NCI-H128 (cell line): Measurements from ENCODE around the gene DDX42.
A peak's percentile ranks its signal among the peaks of the same experiment; 100 is the strongest.

Experiments used
- DNase-seq: peaks from one replicate; lab custom pipeline; 2025; ENCODE audit not compliant: unreplicated experiment; lab: John Stamatoyannopoulos, UW

The DDX42 gene, protein sequence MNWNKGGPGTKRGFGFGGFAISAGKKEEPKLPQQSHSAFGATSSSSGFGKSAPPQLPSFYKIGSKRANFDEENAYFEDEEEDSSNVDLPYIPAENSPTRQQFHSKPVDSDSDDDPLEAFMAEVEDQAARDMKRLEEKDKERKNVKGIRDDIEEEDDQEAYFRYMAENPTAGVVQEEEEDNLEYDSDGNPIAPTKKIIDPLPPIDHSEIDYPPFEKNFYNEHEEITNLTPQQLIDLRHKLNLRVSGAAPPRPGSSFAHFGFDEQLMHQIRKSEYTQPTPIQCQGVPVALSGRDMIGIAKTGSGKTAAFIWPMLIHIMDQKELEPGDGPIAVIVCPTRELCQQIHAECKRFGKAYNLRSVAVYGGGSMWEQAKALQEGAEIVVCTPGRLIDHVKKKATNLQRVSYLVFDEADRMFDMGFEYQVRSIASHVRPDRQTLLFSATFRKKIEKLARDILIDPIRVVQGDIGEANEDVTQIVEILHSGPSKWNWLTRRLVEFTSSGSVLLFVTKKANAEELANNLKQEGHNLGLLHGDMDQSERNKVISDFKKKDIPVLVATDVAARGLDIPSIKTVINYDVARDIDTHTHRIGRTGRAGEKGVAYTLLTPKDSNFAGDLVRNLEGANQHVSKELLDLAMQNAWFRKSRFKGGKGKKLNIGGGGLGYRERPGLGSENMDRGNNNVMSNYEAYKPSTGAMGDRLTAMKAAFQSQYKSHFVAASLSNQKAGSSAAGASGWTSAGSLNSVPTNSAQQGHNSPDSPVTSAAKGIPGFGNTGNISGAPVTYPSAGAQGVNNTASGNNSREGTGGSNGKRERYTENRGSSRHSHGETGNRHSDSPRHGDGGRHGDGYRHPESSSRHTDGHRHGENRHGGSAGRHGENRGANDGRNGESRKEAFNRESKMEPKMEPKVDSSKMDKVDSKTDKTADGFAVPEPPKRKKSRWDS

GRCh38 chr17:63774141-63774968 is at the start of gene DDX42:
Gene DDX42, plus strand, starts transcription at chr17:63774170. Its CDS starts 12,880 bp downstream, at chr17:63787050.
- peak; percentile 39 for DNase-seq

DNA sequence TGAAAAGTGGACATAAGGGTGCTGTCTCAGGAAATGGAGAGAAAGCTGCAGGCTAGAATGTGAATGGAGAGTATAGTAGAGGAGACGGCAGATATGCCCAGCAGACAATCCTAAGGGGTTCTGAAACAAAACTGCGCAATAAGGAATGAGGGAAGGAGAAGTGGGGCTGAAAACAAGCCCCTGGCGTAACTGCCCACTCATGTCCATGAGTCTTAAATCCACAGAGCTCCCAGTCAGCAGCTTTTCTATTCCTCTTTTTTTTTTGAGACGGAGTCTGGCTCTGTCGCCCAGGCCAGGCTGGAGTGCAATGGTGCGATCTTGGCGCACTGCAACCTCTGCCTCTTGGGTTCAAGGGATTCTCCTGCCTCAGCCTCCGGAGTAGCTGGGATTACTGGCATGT is 38.3 kb upstream of the DDX42 start:
- no peak for DNase-seq

DNA sequence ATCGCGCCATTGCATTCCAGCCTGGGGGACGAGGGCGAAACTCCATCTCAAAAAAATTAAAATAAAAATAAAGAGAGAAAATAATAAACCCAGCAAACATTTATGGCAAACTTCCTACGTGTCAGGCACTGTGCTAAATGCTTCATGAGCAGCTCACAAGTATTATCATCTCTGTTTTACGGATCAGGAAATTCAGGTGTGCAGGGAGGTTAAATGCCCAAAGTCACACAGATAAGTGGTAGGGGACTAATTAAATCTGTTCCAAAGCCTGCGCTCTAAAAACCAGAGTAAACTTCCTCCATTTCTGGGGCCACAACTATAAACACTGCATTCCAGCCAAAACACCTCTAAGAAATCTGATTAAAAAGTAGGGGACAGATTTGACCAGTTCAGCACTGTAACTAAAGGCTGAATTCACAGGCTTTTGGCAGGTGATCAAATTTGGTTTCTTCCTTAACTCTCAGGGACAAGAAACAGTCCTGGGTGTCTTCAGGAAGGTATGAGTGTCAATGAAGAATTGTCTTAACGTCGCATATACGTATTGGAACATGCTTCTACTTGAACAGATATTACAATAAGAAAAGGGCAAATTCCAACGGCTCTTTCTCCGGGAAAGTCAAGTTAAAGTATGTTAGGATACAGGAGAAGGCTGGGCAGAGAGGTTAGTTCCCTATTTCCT is 33.4 kb upstream of the DDX42 start:
- no peak for DNase-seq

- no peak for DNase-seq
These were observed 32.9 kb upstream of the DDX42 start for GRCh38 chr17:63741143-63741407.

DNA sequence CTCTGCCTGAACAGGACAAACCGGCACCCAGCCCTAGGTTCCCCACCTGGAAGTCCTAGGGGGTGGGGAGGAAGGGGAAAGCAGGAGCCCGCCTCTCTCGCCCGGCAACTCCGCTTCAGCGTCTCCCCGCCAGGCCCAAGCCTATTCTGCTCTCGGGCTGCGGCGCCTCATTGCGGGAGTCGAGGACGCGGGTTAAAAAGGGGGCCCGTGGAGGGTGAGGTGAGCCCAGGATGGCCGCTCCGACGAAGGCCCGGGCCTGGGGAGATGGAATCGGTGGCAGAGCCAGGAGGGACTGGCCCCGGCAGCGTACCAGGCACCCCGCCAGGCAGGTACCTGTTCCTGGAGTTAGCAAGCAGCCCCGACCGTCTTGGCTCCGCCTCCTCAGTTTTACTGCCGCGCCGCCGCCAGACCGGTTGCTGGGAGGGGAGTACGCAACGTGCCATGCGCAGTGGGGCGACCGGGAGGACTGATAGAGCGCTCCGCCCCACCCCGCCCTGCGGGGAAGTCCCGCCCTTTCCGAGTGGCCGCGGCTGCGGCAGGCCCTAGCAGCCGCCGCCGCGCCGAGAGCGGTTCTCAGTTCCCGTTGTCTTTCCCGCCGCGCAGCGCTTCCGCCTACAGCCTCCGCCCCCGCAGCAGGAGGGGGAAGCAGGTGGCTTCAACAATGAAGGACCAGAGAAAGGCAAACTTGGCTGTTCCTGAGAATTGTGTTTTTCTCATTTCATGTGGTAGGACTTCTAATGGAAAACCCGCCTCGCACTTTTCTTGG is 32.4 kb upstream of the DDX42 start, which contains the start of gene STRADA:
TSS of gene STRADA (minus strand) at position 392 of the 766 bp plus-strand sequence. CDS start 13,430 bp downstream, outside the sequence.
- peak; percentile 96 for DNase-seq

DNA sequence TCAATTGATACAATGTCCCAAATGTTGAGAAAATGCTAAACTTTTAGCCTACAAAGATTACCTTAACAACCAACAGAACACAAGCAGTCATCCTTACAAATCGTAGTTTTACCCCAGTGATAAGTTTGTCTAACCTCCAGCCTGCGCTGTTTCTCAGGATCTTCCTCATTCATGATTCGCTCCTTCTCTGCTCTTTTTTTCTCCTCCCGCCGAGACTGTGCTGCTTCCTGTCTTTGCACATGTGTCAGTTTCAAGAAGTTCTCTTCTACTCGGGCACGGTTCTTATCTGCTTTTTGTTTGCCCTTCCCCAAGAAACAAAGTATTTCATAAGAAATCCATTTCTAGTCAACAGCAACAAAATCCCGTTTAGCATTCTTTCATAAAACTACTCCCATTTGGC is 22.2 kb upstream of the DDX42 start:
- DNase-seq, result no peak

GRCh38 chr17:63752707-63753106 is 21.3 kb upstream of the DDX42 start:
- no peak for DNase-seq

DNA sequence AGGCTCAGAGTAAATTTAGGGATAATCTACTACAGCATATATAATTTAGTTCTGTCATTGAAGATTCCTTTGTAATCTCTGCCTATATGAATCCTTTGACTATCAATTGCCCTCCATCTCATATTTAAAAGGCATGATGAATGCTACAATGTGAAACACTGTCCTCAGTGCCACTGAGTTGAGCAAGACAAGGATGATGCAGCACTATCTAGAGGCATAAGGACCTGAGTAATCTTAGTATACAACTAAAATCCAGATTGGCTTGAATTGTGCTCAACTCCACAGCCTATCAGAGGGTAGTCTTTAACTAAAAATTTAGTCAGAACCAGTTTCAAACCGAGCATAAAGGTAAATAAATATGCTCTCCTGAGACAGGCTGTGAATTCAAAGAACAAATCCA is 20.8 kb upstream of the DDX42 start:
- no peak for DNase-seq

- no peak for DNase-seq
These were observed 19.9 kb upstream of the DDX42 start for GRCh38 chr17:63754046-63754445.

DNA sequence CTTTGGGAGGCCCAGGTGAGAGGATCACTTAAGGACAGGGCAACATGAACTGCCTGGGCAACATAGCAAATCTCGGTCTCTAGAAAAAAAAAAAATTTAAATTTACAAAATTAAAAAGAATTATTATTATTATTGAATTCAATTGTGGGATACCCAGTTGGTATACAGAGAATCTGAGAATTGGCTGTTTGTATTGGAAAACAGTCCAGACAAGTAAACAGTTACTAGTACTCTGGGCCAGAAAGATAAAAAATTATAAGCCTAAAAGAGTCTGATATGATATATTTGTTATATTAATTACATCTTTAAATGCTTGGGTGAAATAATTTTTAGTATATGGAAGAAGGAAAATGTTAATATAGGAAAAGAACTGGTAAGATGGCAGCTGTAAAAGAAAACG is 15.5 kb upstream of the DDX42 start:
- DNase-seq, result no peak

DNA sequence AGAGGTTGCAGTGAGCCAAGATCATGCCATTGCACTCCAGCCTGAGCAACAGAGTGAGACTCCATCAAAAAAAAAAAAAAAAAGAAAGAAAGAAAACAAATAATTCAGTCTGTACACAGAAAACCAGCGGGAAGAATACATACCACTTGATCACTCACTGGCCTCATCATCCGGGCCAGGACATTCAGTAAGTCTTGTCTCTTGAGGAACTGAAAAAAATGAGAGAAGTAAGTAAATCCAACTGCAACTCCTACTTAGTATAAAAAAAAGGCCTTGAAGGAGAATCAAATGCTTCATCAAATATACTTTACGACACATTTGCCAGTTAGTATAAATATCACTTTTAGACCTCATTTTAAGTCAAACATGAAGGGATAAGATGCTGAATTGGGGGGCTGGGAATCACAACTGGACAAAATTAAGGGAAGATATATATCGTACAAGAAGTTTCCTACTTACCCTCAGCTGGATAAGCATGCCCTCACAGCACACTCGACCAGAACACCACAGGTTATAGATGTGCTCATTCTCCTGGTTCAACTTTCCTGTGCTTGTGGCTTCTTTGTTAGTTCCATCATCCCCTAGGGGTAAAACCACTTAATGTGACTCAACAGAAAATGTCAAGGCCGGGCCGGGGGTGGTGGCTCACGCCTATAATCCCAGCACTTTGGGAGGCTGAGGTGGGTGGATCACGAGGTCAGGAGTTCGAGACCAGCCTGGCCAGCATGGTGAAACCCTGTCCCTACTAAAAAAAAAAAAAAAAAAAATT is 13.0 kb upstream of the DDX42 start:
- no peak for DNase-seq

GRCh38 chr17:63762161-63763078 is 11.6 kb upstream of the DDX42 start:
- DNase-seq, result no peak

GRCh38 chr17:63764716-63765115 is 9.3 kb upstream of the DDX42 start:
- no peak for DNase-seq

DNA sequence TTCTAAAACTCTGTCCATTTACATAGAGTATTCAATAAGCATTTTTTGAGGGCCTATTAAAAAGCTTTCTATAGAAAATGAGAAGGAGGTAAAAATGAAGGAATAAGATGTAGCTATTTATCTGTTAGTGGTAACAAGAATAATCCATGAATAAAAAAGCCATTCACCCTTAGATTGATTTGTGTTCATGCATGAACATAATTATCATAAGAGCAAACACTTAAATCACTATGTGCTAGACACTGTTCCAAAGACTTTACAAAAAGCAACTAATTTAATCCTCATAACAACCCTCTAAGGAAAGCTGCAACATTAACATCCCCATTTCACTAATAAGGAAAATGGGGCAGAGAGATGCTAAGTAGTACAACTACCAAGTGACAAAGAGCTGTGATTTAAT is 7.2 kb upstream of the DDX42 start:
- no peak for DNase-seq

GRCh38 chr17:63768433-63768832 is 5.5 kb upstream of the DDX42 start:
- DNase-seq, result no peak

DNA sequence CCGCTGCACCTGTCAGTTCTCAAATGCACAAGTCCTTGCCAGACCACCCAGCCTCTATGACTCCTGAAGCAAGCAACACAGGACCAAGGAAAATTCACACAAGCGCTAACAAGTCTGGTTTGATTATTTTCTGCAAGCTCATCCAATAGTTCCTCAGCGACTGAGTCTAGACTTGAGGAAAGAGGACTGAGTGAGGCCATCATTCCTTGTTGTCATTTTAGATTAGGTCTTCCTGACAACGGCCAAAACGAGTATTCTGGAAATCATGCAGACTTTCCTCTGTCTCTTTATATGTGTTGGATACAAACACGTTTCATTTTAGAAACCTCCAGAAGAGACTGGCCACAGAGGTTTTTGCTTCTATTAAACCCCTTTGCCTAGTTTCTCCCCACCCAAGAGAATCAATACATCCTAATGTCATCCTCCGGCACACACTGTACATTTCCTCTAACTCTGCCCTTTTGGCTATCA is 1.1 kb upstream of the DDX42 start:
- DNase-seq, result no peak

- peak; percentile 92 for DNase-seq
These were observed 464 bp upstream of the DDX42 start, which contains the start of gene CCDC47 for GRCh38 chr17:63773272-63774140. Gene CCDC47, minus strand, starts transcription at chr17:63773597. Its CDS starts 7,422 bp downstream, at chr17:63766175.
